Retinal pigment epithelial cell (primary cell): ENCODE results near the gene CPNE2.
"Not testable (repeated sequence)": the region's sequence is repeated elsewhere in the genome, so short reads cannot be mapped to it uniquely, and the experiment has no call there.

Experiments
- DNase-seq: peaks from one replicate; pipeline ENCODE4 v3.0.0-alpha.2; 2010; ENCODE audit warnings: low read depth
- H3K4me3 ChIP-seq: 2 replicates; pipeline ENCODE4 v1.5.1; 2011; ENCODE audit warnings: mild to moderate bottlenecking, low read length, control low read depth, moderate library complexity
- TF ChIP-seq, protein P1 (sequence below): conservative IDR thresholded peaks from 2 replicates; pipeline ENCODE4 v1.5.1; 2011; ENCODE audit warnings: low read depth, low read length, control low read depth, inconsistent platforms

CPNE2 gene

DNA sequence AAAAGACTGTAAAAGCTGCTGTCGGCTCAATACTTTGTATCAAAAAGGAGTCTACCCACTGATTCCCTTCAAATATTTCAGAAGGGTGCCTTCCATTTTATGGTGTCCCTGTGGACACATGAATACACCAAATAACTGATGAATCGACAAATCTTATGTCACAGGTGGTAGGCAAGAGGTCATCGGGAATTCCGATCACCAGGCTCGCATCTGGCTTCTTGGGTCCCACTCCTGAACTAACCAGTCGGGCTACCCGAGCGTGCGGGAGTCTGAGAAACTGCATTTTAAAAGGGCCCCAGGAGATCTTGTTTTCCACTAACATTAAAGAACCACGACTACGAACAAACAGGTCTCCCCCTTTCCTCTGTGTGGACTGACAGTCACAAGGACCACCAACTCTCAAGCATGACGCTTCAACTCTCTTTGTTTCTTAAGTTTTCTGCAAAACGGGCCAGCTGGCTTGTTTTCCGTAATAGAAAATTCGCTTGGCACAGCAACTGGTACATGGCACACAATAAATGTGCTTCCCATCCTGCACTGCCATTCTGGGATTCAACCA, 92.6 kb downstream of the CPNE2 start:
- TF ChIP-seq, protein P1, sequence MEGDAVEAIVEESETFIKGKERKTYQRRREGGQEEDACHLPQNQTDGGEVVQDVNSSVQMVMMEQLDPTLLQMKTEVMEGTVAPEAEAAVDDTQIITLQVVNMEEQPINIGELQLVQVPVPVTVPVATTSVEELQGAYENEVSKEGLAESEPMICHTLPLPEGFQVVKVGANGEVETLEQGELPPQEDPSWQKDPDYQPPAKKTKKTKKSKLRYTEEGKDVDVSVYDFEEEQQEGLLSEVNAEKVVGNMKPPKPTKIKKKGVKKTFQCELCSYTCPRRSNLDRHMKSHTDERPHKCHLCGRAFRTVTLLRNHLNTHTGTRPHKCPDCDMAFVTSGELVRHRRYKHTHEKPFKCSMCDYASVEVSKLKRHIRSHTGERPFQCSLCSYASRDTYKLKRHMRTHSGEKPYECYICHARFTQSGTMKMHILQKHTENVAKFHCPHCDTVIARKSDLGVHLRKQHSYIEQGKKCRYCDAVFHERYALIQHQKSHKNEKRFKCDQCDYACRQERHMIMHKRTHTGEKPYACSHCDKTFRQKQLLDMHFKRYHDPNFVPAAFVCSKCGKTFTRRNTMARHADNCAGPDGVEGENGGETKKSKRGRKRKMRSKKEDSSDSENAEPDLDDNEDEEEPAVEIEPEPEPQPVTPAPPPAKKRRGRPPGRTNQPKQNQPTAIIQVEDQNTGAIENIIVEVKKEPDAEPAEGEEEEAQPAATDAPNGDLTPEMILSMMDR = no peak
- no peak for DNase-seq
- H3K4me3 ChIP-seq = peak overlapping the region; percentile 93

DNA sequence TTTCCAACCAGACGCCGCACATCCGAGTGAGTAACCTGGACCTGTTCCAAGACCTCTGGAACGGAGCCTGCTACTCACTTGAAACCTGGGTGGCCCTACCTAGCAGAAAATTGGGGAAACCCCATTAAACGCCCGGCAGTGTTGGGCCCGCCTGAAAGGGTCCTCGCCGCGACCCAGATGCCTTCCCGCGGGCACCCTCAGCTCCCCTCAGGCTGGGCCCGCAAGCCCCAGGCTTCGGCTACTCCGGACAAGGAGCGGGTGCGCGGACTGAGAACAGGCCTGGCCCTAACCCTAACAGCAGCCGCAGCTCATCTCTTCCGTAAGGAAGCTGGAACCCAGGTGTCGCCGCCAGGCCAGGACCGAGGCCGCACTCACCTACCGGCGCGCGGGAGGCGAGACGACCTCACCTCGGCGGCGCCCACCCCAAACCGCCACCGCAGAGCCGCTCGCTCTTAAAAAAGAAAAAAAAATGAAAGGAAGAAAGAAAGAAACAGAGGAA, 93.1 kb downstream of the CPNE2 start:
- TF ChIP-seq, protein P1 = no peak
- DNase-seq = no peak
- H3K4me3 ChIP-seq = peak overlapping the region; percentile 93

DNA sequence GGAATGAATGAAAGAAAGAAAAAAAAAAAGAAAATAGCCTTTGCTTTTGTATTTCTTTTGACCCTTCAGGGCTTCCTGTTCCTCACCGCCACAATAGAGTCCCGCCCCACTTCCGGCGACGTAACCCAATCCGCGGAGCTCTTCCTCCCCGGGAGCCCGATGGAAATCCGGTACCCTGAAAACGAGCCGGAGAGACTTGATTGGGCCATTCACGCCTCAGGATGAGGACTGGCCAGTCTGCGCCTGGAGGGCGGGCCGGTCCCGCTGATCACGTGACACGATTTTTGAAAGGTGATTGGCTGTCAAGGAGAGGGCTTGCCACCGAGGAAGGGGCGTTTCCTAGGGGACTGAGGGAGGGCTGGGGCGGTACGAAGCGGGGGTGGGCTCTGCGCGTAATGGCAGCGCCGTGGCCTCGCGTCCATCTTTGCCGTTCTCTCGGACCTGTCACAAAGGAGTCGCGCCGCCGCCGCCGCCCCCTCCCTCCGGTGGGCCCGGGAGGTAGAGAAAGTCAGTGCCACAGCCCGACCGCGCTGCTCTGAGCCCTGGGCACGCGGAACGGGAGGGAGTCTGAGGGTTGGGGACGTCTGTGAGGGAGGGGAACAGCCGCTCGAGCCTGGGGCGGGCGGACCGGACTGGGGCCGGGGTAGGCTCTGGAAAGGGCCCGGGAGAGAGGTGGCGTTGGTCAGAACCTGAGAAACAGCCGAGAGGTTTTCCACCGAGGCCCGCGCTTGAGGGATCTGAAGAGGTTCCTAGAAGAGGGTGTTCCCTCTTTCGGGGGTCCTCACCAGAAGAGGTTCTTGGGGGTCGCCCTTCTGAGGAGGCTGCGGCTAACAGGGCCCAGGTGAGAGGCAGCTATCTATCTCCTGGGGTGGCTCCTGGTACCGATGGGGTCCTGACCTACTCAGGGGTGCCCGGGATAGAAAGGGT, 93.8 kb downstream of the CPNE2 start, which contains the start of the genes PSME3IP1 and RSPRY1:
Gene PSME3IP1 (minus strand): TSS at position 95 of the 927 bp plus-strand sequence. CDS start 12,185 bp downstream, outside the sequence.
Gene RSPRY1 (plus strand): TSS at position 385 of the 927 bp plus-strand sequence. CDS start 18,330 bp downstream, outside the sequence.
- DNase-seq = peak; percentile 98
- peak within 1 kb of the TSS; percentile 98 for H3K4me3 ChIP-seq
- TF ChIP-seq, protein P1 = no peak

DNA sequence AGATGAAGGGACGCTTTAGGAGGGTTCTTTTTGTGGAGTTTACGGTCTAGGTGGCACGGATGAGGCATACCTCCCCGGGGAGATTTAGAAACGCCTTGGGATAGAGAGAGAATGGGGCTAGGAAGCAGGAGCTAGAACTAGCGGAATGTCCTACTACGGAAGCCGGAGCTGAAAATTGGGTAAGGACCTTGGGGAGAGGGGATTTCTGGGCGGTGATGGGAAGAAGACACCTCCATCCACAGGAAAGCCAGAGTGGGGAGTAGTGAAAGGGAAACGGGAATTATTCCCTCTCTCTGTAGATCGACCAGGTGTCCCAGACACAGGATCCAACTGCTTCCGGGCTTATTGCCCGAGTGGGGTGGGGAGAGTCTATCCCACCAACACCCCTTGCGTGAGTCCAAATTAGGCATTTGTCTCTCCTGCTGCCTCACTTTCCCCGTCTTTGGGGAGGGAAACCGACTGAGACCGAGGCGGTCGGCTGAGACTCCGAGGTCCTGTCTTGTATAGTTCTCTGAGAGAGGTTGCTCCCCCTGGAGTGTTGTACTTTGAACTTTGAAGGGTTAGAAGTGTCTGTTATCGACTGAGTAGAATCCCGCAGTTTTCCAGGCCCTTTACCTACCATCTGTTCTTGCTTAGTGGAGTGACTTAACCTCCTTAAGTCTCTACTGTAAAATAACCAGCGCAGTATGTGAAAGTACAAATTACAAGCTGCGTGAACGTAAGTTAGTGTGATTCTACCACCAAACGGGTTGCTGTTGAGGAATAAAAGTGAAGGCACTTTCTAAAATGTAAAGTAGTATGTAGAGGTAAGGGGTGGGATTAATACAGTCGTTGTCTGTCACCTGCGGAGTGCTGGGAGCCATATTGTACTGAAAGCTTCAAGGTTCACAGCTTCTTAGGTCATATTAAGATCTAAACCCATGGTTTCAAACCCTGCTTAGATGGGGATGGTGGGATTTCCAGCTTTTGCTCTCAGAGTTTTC, 94.8 kb downstream of the CPNE2 start:
- DNase-seq = no peak
- peak overlapping the region; percentile 98 for H3K4me3 ChIP-seq
- TF ChIP-seq, protein P1 = no peak

DNA sequence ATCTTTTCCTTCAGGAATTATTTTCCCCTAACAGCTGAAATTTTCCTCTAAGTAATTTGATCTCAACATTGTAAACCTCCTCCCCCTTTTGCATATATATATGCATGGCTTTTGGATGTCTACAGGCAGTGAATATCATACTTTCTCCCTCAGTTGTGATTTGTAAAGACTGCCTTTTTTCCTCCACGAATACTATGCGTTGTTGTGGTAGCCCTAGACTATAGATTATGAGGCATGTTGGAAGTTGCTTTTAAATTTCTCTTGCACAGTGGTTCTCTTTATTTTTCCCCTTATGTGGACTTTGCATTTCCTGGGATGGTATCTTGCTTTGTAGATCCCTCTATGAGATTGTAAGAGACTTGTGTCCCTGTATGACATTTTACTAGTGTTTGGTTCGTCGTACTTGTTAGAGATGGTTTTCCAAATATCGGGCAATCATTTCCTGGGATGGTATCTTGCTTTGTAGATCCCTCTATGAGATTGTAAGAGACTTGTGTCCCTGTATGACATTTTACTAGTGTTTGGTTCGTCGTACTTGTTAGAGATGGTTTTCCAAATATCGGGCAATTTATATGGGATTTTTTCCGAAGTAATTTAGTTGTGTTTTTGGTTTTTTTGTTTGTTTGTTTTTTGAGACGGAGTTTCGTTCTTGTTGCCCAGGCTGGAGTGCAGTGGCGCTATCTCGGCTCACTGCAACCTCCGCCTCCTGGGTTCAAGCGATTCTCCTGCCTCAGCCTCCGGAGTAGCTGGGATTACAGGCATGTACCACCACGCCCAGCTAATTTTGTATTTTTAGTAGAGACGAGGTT, 95.7 kb downstream of the CPNE2 start:
- H3K4me3 ChIP-seq = peak overlapping the region; percentile 98
- DNase-seq = not testable (repeated sequence)

DNA sequence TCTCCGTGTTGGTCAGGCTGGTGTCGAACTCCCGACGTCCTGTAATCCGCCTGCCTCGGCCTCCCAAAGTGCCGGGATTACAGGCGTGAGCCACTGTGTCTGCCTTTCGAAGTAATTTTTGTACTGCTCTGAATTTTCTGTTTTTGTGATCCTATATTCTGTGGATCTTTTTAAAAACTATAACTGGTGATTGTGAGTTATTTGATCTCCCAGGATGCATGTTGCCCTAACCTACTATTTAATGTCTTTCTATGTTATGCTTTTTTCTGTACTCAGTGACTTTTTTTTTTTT, 96.3 kb downstream of the CPNE2 start:
- TF ChIP-seq, protein P1 = no peak
- H3K4me3 ChIP-seq = no peak overlapping the region
- DNase-seq = no peak

DNA sequence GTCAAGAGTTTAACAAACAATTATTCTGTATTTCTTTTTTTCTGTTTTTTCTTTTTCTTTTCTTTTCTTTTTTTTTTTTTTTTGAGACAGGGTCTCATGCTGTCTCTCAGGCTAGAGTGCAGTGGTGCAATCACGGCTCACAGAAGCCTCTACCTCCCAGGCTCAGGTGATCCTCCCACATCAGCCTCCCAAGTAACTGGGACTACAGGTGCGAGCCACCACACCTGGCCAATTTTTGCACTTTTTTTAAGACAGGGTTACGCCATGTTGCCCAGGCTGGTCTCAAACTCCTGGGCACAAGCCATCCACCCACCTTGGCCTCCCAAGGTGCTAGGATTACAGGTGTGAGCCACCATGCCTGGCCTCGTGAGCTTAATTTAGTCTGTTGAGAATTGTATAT, 97.1 kb downstream of the CPNE2 start:
- not testable (repeated sequence) for DNase-seq, H3K4me3 ChIP-seq
